GM18517 (cell line): Measurements from ENCODE around the gene AP1G2.

Experiments used
- ATAC-seq: cut with Tn5 transposase; IDR thresholded peaks from one replicate; pipeline ENCODE4 v1.9.1; 2021; ENCODE audit warnings: mild to moderate bottlenecking, moderate library complexity; ENCODE audit not compliant: unreplicated experiment

The AP1G2 gene

GRCh38 chr14:23572524-23572828 lies 4.9 kb upstream of the AP1G2 start:
- ATAC-seq, result no peak

DNA sequence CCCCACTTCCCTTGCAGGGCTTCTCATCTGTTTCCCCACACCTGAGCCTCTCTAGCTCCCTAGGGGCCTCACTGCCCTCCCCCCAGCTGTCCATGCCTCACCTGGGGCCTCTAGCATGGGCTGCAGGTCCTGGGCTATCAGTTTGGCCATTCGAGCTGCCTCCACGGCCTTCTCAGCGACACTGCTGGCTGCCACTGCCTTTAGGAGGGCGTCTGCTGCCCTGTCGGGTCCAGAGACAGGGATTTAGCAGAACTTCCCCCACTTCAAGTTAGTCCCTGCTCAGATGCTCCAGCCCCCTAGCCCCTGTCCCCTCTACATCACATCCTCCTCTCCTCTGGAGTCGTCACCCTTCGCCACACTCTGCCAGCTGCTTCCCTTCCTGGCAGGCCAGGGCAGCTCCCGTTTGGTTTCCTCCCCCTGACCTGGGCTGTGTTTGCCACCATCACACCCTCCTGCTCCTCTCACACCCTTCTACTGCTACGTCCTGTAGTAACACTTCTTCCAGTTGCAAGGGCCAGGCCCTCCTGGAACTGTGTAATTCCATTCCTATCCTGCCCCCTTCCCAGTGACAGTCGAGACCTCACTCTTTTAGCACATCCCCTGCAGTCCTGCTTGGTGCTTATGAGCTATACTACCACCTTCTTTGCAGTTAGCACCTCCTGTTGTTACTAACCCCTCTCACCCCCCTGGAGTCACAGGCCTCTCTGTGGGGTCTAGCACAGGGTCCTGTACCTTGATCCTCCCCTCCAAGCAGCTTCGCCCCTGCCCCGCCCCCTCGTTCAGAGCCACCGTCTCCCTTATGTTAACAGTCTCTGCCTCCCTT lies 4.3 kb upstream of the AP1G2 start:
- no peak for ATAC-seq

GRCh38 chr14:23570806-23571483 lies 3.4 kb upstream of the AP1G2 start:
- ATAC-seq, result no peak

DNA sequence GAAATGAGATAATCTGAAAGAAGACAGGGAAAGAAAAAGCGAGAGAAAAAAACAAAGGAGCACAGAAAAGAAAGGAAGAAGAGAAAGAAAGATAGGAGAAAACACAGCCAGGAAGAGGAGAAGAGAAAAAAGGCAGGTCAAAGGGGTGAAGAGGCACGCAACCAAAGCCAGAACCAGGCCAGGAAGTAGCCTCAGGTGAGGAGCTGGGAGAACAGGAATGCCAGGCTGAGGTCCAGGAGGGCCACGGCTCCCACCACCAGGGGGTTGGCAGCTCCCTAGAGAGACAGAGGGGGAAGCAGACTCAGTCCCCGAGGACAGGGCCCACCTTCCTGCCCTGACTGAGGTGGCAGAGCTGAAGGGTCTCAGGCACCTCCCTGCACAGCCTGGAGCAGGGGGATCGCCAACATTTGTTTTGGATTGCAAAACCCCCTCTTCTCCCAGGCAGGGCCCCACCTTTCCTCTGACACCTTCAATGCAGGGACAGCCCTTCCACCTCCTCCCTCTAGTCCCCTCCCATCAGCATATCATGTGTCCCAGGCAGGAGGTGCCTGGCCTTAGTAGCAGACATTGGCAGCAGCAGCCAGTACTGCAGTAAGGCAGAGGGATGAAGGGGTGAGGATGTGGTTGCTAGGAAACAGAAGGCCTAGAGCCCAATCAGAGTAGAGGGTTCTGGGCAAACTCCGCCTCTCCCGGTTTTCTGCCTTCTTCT lies 2.0 kb upstream of the AP1G2 start:
- ATAC-seq, result no peak

DNA sequence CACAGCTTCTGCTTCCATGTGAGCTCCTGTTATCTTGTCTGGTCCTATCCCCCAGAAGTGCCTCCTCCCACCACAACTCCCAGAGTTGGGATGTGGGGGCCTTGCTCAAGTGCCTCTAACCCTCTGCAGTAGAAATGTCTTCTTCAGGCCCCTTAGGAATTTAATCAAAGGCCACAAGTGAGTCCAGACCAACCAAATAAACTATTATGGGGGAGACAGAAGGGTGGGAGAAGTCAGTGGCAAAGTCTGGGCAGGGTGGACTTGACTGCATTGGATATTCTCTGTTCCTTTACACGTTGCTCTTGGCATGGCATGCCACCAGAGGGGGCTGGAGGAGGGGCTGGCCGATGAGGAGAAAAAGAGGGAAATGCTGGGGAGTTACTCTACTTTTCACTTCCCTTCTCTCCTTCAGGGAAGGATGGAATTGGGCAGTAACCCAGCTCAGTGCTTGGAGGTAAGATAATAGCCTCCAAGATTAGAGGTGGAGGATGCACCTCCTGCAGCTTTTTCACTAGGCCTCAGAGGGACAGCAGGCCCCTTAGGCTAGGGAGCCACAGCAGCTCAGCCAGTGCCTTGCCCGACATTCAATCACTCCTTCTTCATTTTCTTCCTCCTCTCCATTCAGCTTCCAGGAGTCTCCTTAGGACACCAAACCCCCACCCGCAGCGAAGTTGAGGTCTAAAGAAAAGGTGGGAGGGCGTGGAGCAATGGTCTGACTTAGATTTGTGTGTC lies 1.2 kb upstream of the AP1G2 start:
- no peak for ATAC-seq

- ATAC-seq, result no peak
Observed at GRCh38 chr14:23568021-23568599, 519 bp upstream of the AP1G2 start.

DNA sequence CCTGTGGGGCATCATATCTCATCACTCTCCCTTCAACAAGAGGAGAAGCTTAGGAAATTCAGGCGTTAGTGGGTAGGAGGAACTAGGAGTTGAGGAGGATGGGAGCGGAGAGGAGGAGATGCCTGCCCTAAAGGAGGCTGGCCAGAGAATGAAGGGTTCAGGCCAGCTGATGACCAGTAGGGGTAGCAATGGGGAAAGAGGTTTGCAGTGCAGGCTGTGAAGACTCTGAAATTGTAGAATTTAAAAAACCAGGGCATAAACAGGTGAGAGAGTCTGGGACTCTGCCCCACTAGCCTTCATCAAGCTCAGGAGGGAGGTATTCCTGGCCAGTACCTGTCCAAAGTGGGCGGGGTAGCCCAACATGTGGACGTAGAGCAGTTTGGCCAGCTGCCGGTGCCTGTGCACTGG lies 809 bp downstream of the AP1G2 start:
- ATAC-seq, result no peak

DNA sequence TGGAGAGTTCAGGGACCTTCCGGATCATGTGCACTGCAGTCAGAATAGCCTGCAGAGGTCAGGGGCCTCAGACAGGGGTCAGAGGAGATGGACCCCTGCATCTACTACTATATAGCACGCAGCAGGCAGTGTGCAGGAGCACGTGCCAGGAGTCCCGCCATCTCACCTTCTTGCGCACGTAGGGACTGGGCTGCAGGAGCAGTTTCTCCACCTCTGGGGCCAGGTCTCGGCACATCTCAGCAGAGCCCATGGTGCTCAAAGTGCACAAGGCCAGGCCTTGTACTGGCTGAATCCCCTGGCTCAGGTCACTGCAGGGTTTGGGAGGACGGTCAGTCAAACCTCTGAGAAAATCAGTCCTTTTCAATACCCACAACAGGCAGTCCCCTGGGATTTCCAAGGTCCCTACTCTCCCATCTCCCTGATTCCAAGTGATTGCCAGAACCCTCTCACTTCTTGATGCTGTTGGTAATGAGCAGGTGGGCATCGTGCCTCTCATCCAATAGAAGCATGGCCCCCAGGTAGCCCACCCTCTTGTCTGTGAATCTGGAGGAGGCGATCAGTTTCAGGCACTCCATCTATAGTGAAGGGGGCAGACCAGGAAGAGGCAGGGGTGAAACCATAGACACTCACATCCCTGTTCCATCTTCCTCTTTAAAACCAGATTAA lies 1.3 kb downstream of the AP1G2 start:
- ATAC-seq, result no peak

DNA sequence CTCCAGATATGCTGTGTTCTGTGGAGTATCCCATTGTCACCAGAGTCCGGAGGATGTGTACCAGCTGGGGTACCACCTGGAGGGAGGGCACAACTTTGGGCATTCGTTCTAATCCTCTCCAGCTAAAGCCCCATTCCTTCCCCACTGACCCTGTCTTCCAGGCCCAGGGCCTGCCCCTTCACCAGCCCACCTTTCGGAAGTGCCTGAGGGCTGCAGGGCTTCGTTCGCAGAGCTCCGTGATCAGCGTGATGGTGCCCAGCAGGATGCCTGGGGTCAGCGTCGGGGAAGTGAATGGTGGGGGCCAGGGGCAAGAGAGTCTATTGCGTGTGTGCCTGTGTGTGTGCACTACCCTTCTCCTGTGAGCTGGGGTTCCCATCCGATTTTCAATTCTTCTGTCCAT lies 2.0 kb downstream of the AP1G2 start:
- ATAC-seq, result no peak

DNA sequence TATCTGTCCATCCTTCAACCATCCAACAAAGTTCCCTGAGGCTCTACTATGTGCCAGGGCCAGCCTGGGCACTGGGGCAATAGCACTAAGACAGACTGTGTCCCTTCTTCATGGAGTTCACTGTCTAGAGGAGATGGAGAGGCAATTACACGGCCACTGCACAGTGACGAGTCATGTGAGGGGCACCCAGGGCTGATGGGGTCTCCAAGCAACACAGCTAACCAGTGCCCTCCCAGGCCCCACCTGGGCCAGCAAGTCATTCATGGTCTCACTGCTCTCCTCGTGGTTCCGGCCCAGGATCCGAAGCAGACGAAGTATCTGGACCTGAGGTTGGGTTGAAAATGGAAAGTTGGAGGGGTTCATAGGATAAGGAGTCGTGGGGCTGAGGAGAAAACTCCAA lies 2.7 kb downstream of the AP1G2 start:
- no peak for ATAC-seq

GRCh38 chr14:23564181-23564812 lies 3.3 kb downstream of the AP1G2 start:
- no peak for ATAC-seq

DNA sequence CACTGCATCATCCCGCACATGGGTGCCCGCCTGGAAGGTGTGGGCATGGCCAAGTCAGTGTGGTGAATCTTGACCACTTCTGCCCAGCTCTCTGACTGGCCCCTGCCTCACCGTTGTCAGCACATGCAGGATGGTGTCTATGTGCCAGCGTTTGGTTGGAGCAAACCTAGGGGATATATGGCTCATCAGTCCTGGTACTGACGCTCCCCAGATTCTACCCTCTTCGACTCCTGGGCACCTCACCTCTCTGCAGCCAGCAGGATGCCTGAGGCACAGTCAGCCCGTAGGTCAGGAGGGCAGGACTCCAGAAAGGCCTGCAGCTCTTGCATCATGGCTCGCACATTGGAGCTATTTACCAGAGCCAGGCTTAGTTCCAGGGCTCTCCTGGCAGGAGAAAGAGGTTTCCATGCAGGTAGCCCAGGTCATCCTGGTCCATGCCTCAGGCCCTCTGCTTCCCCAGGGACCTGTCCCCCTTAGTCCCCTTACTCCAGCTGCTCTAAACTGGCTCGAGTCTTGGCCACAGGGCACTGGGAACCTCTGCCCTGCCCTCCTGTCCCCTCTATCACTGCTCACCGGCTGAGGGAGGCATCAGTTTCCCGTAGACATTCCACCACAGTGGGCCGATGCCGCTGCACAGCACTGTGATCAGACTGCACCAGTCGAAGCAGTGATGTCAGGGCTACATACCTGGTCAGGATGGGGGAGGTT lies 4.0 kb downstream of the AP1G2 start:
- ATAC-seq, result no peak

DNA sequence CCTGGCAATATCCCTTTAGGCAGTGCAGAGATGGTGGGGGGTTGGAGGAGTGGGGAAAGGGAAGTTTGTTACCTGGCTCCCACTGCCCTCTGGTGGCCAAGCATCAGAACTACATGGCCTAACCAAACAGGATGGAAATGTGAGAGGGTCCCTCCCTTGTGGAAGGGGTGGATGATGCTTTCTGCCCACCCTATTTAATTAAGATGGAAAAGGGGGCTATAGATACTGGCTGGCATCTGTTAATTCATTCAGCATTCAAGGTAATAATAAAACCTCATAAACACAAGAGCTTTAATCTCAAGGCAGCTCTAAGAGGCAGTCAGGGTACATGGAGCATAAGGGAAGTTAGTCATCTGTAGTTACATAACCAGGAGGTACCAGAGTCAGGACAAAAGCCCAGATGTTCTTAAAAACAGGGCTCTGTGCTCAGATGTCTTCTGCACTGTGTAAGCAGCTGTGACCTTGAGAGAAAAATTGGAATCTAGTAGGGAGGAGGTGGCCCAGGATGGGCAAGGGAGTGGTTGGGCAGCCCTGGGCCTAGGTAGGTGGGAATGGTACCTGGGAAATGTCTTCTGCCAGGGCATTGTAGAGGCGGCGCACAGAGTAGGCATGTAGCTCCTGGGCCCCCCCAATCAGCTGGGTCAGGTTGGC lies 4.6 kb downstream of the AP1G2 start:
- no peak for ATAC-seq

DNA sequence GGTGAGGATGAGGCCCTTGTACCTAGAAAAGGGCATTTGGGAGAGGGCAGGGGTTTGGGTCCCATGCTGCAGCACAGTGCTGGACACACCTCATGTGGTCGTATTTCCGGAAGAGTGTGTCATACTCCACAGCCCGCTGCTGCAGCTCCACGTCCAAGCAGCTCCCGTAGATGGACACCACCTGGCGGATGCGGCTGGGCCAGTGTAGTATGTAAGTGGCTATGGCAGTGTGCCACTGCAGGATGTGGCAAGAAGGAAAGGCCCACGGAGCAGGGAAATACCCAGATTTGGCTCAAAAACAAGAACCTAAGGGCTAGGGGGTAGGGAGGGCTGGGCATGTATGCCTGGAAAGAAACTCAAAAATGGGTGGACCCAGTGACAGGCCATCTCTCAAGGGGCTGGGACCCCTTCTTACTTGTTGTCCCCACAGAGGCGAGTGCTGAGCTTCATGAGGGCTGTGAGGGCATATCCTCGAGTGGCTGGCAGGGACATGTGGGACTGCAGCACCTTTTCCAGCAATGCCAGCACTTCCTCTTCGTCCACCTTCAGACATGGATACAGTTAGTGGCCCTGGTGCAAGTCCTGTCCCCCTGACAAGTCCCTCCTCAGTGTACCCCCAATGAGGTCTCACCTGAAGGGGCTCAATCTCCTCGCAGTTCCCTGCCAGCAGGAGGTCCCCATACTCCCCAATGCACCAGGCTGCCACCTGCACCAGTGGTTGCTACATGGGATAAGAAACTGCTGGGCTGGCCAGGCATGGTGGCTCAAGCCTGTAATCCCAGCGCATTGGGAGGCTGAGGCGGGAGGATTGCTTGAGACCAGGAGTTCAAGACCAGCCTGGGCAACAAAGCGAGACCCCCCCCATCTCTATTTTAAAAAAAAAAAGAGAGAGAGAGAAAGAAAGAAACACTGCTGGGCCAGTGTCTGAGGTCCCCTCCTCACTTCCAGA lies 5.4 kb downstream of the AP1G2 start:
- ATAC-seq, result no peak

GRCh38 chr14:23561259-23561658 lies 6.3 kb downstream of the AP1G2 start:
- ATAC-seq, result no peak

DNA sequence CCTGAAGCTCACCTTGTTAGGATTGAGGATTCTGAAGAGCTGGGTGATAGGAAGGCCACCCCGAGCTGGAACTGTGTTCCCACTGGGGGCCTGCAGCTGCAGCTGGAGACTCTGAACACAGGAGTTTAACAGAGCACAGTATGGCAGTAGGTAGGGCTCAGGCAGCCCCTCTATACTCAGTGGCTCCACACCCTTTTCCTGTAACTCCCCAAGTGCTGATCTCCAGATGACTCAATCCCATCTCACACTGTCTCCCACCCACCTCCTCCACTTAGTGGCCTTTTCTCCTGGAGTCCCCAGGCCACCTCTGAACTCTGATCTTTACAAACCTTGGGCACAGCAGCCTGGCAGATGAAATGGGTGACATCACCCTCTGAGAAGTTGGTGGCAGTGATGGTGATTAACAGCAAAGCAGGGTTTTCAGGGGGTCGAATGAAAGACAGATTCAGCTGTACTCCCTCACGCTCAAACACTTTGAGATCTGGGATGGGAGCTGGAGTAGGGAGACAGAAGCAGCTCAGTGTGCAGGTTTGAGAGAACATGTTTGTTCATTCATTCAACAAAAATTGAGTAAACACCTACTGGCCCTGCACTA lies 7.6 kb downstream of the AP1G2 start:
- no peak for ATAC-seq
